Endothelial cell of umbilical vein (primary cell): ENCODE data around the gene KCNA3. TPM values are rescaled to one million over a fixed set of nuclear protein-coding genes. Genes with fewer than 3 reads are reported as not detected.

Experiments
- BruUV-seq: library from RNA; stranded (reverse); fragments of 400-500 nt; replicated peaks from 2 replicates; lab custom pipeline; 2021; lab: Mats Ljungman, UMichigan
- CTCF ChIA-PET: fragments of 300-600, 350-600 bp; sonication (Branson Sonifier 250); formaldehyde crosslinking; loops from one replicate; lab custom pipeline; 2021; ENCODE audit warnings: antibody characterized with exemption, inconsistent platforms; lab: Charles Lee
- POLR2A ChIA-PET: fragments of 300-600, 350-600 bp; sonication (Branson Sonifier 250); formaldehyde crosslinking; loops from one replicate; lab custom pipeline; 2021; ENCODE audit warnings: antibody characterized with exemption, inconsistent platforms; lab: Charles Lee
- DNase-seq: peaks from one replicate; pipeline ENCODE4 v3.0.0-alpha.2; 2011; ENCODE audit warnings: low read depth, low spot score
- FAIRE-seq: peaks from 2 replicates; lab custom pipeline; 2011; peaks lifted over from hg19 to GRCh38; lab: Jason Lieb, UNC
- H2AFZ ChIP-seq: 2 replicates; pipeline ENCODE4 v1.6.0; 2012; ENCODE audit warnings: low read depth, low read length, control low read depth, inconsistent platforms
- H3K27ac ChIP-seq: 2 replicates; pipeline ENCODE4 v1.5.1; 2011; ENCODE audit warnings: low read depth, mild to moderate bottlenecking, control low read depth, low read length, moderate library complexity; ENCODE audit not compliant: insufficient read depth
- H3K27me3 ChIP-seq, 2 experiments: 2 replicates each; pipeline versions ENCODE4 v1.6.0 to v1.6.1; 2011; ENCODE audit warnings: low read length in 2 of 2, mixed read lengths in 1 of 2; ENCODE audit not compliant: control insufficient read depth in 2 of 2, insufficient read depth in 2 of 2
- H3K36me3 ChIP-seq, 2 experiments: 2 replicates in 1 of 2; 3 replicates in 1 of 2; pipeline ENCODE4 v1.5.1; 2011; ENCODE audit warnings: low read length in 2 of 2, mild to moderate bottlenecking in 1 of 2, moderate library complexity in 1 of 2; ENCODE audit not compliant: control insufficient read depth in 2 of 2, insufficient read depth in 2 of 2; ENCODE audit errors: extremely low read depth in 1 of 2
- H3K4me1 ChIP-seq: 3 replicates; pipeline ENCODE4 v1.5.1; 2011; ENCODE audit warnings: mild to moderate bottlenecking, low read length; ENCODE audit not compliant: control insufficient read depth, insufficient read depth; ENCODE audit errors: extremely low read depth
- H3K4me2 ChIP-seq: 2 replicates; pipeline ENCODE4 v1.6.1; 2011; ENCODE audit warnings: low read length, control low read depth, mixed read lengths; ENCODE audit not compliant: insufficient read depth
- H3K4me3 ChIP-seq, 3 experiments: fragments of 200-600 bp in 1 of 3; sonication (generic), shearing (Covaris generic) in 1 of 3; replicated peaks in 1 of 3; 2 replicates each; pipeline ENCODE4 v1.5.1; 2011 to 2016; ENCODE audit warnings: control low read depth in 3 of 3, low read length in 3 of 3, mild to moderate bottlenecking in 2 of 3, inconsistent platforms in 1 of 3, low read depth in 1 of 3, moderate library complexity in 1 of 3; ENCODE audit not compliant: insufficient read depth in 1 of 3
- H3K79me2 ChIP-seq: 2 replicates; pipeline ENCODE4 v1.6.0; 2012; ENCODE audit warnings: low read length, inconsistent platforms; ENCODE audit not compliant: control insufficient read depth, insufficient read depth
- H3K9ac ChIP-seq: replicated peaks from 2 replicates; pipeline ENCODE3; 2011; ENCODE audit warnings: low read length, control low read depth; ENCODE audit not compliant: insufficient read depth; ENCODE audit errors: extremely low read depth
- H3K9me1 ChIP-seq: replicated peaks from 3 replicates; pipeline ENCODE4 v1.6.0; 2011; ENCODE audit warnings: mild to moderate bottlenecking, low read length; ENCODE audit not compliant: control insufficient read depth, insufficient read depth; ENCODE audit errors: extremely low read depth
- H3K9me3 ChIP-seq: replicated peaks from 2 replicates; pipeline ENCODE4 v1.5.1; 2012; ENCODE audit warnings: low read length, inconsistent platforms; ENCODE audit not compliant: control insufficient read depth, insufficient read depth
- H4K20me1 ChIP-seq: replicated peaks from 2 replicates; pipeline ENCODE3; 2011; ENCODE audit warnings: mild to moderate bottlenecking, low read length; ENCODE audit not compliant: control insufficient read depth, insufficient read depth; ENCODE audit errors: extremely low read depth
- EZH2 ChIP-seq: IDR thresholded peaks from 2 replicates; pipeline ENCODE4 v1.6.1; 2012; ENCODE audit warnings: borderline replicate concordance, low read depth, mild to moderate bottlenecking, moderate library complexity, low read length, inconsistent platforms; ENCODE audit not compliant: severe bottlenecking
- FOS ChIP-seq: IDR thresholded peaks from 2 replicates; pipeline ENCODE4 v1.6.1; 2011; ENCODE audit warnings: mild to moderate bottlenecking, low read length, moderate library complexity, borderline replicate concordance; ENCODE audit not compliant: insufficient read depth
- GATA2 ChIP-seq: IDR thresholded peaks from 2 replicates; pipeline ENCODE4 v1.7.0; 2011; ENCODE audit warnings: low read depth, mild to moderate bottlenecking, moderate library complexity, mixed read lengths, low read length; ENCODE audit not compliant: insufficient read length, insufficient read depth
- JUN ChIP-seq: IDR thresholded peaks from 2 replicates; pipeline ENCODE4 v1.6.1; 2011; ENCODE audit warnings: borderline replicate concordance, low read depth; ENCODE audit not compliant: insufficient read length, insufficient read depth
- MAX ChIP-seq: IDR thresholded peaks from 2 replicates; pipeline ENCODE4 v1.6.1; 2011; ENCODE audit not compliant: insufficient read depth, insufficient read length
- MYC ChIP-seq: IDR thresholded peaks from one replicate; pipeline ENCODE4 v1.6.1; 2011; ENCODE audit warnings: mild to moderate bottlenecking, low read depth, low read length
- POLR2A ChIP-seq: IDR thresholded peaks from 2 replicates; pipeline ENCODE4 v1.6.1; 2012; ENCODE audit warnings: low read depth, mild to moderate bottlenecking, control low read depth, low read length
- POLR2AphosphoS5 ChIP-seq: IDR thresholded peaks from 2 replicates; pipeline ENCODE4 v1.6.1; 2012; ENCODE audit warnings: low read depth, mild to moderate bottlenecking, control low read depth, low read length, moderate library complexity; ENCODE audit not compliant: insufficient read depth
- dilution Hi-C: fragments of 300-500 bp; cut with MboI; formaldehyde crosslinking; loops from one replicate; pipeline ENCODE4 v1.15.0; 2019; ENCODE audit warnings: low sequenced_read_pairs; ENCODE audit not compliant: extremely low pct_ligation_motif_present
- intact Hi-C: fragments of 100-400 bp; cut with micrococcal nuclease; formaldehyde crosslinking; loops from one replicate; pipeline ENCODE4 v1.10.0; 2022
- polyA plus RNA-seq, 4 experiments: library from polyadenylated mRNA; depleted of rRNA in 3 of 4; stranded (reverse) in 3 of 4; unstranded in 1 of 4; fragments of >200 nt; gene quantifications; 2 replicates each; pipeline versions ENCODE4 v1.2.1 to v1.2.3, GENCODE V29; 2011 to 2012; ENCODE audit warnings: missing spikeins in 1 of 4
- total RNA-seq: library from RNA; stranded (reverse); gene quantifications from 2 replicates; pipeline ENCODE4 v1.2.3, GENCODE V29; 2021
- TF ChIP-seq, protein P1 (sequence below), 2 donors: IDR thresholded peaks; 1 replicate in 1 of 2; 2 replicates in 1 of 2; pipeline ENCODE4 v1.5.1; 2011; ENCODE audit warnings: low read length in 2 of 2, mild to moderate bottlenecking in 2 of 2, moderate library complexity in 2 of 2, control low read depth in 1 of 2, inconsistent platforms in 1 of 2, low read depth in 1 of 2; ENCODE audit not compliant: insufficient read depth in 1 of 2; ENCODE audit errors: extremely low read depth in 1 of 2

Gene KCNA3
- total and polyA plus RNA-seq, 2 donors (not counting 3 experiments of a cell fraction or from before 2014, with no cell fraction given): not detected

DNA sequence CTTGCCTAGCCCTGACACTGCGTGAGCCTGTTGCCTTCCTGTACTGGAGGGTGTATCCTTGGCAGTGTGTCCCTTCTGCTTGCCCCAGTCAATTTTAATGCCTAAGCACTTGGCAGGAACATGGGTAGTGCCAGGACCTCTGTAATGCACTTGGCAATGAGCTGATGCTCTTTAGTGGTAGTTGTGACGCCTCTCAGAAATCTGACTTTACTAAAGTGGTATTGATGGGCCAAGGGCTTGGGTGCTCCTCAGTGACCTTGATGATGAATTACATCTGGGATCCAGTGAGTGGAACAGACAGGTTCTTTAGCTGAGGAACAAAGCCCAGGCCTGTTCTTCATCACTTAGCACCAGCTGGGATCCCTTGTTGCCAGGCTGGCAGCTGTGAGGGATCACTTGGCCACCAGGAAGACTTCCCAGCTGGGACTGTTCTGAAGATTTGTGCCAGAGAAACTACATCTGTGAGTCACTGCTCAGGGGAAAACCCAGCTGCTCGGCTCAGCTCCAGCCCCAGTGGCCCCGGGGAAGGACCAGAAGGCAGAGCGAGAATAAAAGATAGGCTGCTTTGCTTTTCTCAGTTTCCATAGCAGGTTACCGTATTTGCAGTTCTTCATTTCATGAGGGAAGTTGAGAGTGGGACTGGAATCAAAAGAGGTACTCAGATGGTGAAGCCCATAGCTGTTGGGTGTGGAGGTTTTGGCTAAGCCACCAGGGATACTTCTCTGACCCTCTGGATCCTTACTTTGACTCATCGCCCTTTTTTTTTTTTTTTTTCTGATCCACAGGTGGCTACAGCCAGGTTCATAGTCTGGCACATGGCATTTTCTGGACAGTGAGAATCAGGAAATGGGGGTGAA lies 40.1 kb downstream of the KCNA3 start:
- DNase-seq: no peak
- no peak overlapping the region for H2AFZ ChIP-seq
- ChIA-PET POLR2A (interaction anchor here (0.6 kb wide), 1 partner anchor 123 kb away, joined by 3 read pairs; no protein-coding TSS in a partner anchor), CTCF (interaction anchor here (2.0 to 2.6 kb wide), 2 partner anchors 131 to 149 kb away, joined by 8 to 9 read pairs; no protein-coding TSS in a partner anchor)
- H3K9ac ChIP-seq: no peak overlapping the region
- no peaks in the 10 kb centered on the region for H3K9me3 ChIP-seq
- H4K20me1 ChIP-seq: no peaks in the 10 kb centered on the region
- no peaks in the 10 kb centered on the region for H3K36me3 ChIP-seq
- intact Hi-C loops: no loop called here
- no TSS peak for BruUV-seq
- no peak for FAIRE-seq
- H3K27me3 ChIP-seq: peaks cover 0 to 2% of the 10 kb centered on the region in 2 experiments
- no peak overlapping the region for H3K4me3 ChIP-seq
- dilution Hi-C loops: no loop called here
- H3K27ac ChIP-seq: no peak overlapping the region
- H3K4me1 ChIP-seq: no peaks in the 10 kb centered on the region
- no peaks in the 10 kb centered on the region for H3K9me1 ChIP-seq
- H3K4me2 ChIP-seq: no peak overlapping the region
- H3K79me2 ChIP-seq: no peaks in the 10 kb centered on the region
- TF ChIP-seq JUN: no peak
- no peak for TF ChIP-seq EZH2
- TF ChIP-seq POLR2A: no peak
- no peak for TF ChIP-seq MYC
- TF ChIP-seq, protein P1, sequence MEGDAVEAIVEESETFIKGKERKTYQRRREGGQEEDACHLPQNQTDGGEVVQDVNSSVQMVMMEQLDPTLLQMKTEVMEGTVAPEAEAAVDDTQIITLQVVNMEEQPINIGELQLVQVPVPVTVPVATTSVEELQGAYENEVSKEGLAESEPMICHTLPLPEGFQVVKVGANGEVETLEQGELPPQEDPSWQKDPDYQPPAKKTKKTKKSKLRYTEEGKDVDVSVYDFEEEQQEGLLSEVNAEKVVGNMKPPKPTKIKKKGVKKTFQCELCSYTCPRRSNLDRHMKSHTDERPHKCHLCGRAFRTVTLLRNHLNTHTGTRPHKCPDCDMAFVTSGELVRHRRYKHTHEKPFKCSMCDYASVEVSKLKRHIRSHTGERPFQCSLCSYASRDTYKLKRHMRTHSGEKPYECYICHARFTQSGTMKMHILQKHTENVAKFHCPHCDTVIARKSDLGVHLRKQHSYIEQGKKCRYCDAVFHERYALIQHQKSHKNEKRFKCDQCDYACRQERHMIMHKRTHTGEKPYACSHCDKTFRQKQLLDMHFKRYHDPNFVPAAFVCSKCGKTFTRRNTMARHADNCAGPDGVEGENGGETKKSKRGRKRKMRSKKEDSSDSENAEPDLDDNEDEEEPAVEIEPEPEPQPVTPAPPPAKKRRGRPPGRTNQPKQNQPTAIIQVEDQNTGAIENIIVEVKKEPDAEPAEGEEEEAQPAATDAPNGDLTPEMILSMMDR (IDR thresholded peaks at IDR 0.05; ENCODE audit: extremely low read depth in 1 of 2, insufficient read depth in 1 of 2, low read depth in 1 of 2, low read length in 2 of 2): no peak
- no peak for TF ChIP-seq FOS
- no peak for TF ChIP-seq POLR2AphosphoS5
- no peak for TF ChIP-seq MAX
- TF ChIP-seq GATA2: no peak
